ENCODE results near the gene TREML2. TPM values are rescaled to one million over a fixed set of nuclear protein-coding genes. Genes with fewer than 3 reads are reported as not detected.

The TREML2 gene
- total RNA-seq, 5 donors from 2014 or later (not counting 1 experiment from before 2014, with no cell fraction given) = 1.2 to 5.8 (median 3.7) TPM

DNA sequence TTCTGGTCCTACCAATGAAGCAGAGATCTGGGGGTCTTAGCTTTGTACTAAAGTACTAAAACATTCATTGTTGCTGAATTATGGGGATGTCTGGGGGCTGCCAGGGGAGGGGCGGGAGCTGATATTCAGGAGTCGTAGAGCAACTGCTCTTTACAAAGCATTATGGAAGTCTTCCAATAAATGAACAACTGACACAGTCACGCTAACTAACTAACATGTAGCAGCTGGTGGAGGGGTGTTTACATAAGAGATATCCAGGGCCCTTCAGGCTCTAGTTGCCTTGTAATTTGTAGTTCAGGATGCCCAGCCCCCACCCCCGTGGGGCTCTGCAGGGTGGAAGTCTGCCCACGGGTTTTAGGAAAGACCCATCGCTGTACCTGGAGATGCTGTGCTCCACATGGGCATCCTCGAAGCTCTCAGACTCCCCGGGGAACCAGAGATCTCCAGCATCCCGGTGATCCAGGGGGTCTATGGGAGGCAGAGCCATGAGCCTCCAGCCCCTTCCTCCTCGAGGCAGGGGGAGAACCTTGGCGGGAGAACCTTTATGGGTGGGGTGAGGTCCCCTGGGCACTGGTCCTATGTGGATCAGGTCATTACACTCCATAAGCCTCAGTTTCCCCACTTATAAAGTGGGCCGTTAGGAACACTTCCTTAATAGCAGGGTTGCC is 41.4 kb downstream of the TREML2 start:
- ChIA-PET POLR2A (no interaction called here), CTCF (interaction anchor here in 1 of 2 donors (0.7 kb wide), 1 partner anchor 833 kb away, joined by 4 read pairs; no protein-coding TSS in a partner anchor)
- Histone ChIP-seq H3K27ac (ENCODE audit: low read length) (no peak overlapping the region), H3K4me3 (ENCODE audit: control insufficient read depth in 1 of 2, extremely low read depth in 1 of 2, low read length in 1 of 2) (no peak overlapping the region), H3K36me3 (ENCODE audit: control insufficient read depth in 2 of 2, extremely low read depth in 1 of 2, insufficient read depth in 1 of 2, low read length in 1 of 2) (no peaks in the 10 kb centered on the region), H3K4me1 (ENCODE audit: control insufficient read depth in 1 of 2, extremely low read depth in 1 of 2, insufficient read depth in 2 of 2, low read length in 2 of 2) (no peaks in the 10 kb centered on the region), H3K27me3 (replicated peaks in 1 of 2; ENCODE audit: control insufficient read depth in 2 of 2, extremely low read depth in 1 of 2, insufficient read depth in 2 of 2, low read length in 1 of 2) (peaks cover 0 to 25% of the 10 kb centered on the region in 2 experiments), H3K9me3 (no peaks in the 10 kb centered on the region)
- Mint-ChIP-seq H3K36me3 (no peaks in the 10 kb centered on the region), H3K27ac (no peak overlapping the region), H3K4me3 (no peak overlapping the region), H3K27me3 (peaks cover 0 to 9% of the 10 kb centered on the region in 2 donors), H3K4me1 (no peaks in the 10 kb centered on the region), H3K9me3 (no peaks in the 10 kb centered on the region)
- WGBS (ENCODE audit: insufficient coverage) = 88% methylated on average over 5 of the region's 12 CpGs
- no peak for DNase-seq
- no peak for ATAC-seq (replicated peaks in 1 of 4)

DNA sequence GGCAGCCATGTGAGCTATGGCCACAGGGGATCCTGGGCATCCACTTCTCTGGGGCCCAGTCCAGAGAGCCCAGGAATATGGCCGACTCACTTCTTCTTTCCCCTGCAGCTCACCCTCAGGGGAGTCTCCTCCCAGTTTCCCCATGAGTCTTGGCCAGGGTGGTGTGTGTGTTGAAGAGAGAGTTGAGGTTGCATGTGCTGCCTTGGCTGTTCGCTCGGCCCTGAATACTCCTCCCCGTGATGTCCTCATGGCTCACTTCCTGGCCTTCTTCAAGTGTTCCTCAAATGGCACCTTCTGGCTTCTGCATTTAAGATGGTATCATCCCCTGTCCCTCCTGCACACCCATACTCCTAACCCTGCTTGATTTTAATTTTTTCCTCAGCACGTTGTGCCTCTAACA is 43.6 kb downstream of the TREML2 start:
- DNase-seq (no peak), ATAC-seq (replicated peaks in 1 of 4) (no peak)
- 88% methylated on average over 3 of the region's 5 CpGs for WGBS (ENCODE audit: insufficient coverage)
- no peaks in the 10 kb centered on the region for H3K36me3 ChIP-seq (ENCODE audit: control insufficient read depth in 2 of 2, extremely low read depth in 1 of 2, insufficient read depth in 1 of 2, low read length in 1 of 2)
- H3K27me3 ChIP-seq (replicated peaks in 1 of 2; ENCODE audit: control insufficient read depth in 2 of 2, extremely low read depth in 1 of 2, insufficient read depth in 2 of 2, low read length in 1 of 2) = peaks cover 0 to 23% of the 10 kb centered on the region in 2 experiments
- Mint-ChIP-seq H3K27me3 (peaks cover 0 to 9% of the 10 kb centered on the region in 2 donors), H3K36me3 (no peaks in the 10 kb centered on the region), H3K9me3 (no peaks in the 10 kb centered on the region), H3K27ac (no peak overlapping the region), H3K4me1 (peaks cover 0 to 3% (median 0%) of the 10 kb centered on the region in 3 donors), H3K4me3 (no peak overlapping the region)
- H3K4me3 ChIP-seq (ENCODE audit: control insufficient read depth in 1 of 2, extremely low read depth in 1 of 2, low read length in 1 of 2) = no peak overlapping the region
- H3K9me3 ChIP-seq = no peaks in the 10 kb centered on the region
- POLR2A ChIA-PET = no interaction called here
- no peaks in the 10 kb centered on the region for H3K4me1 ChIP-seq (ENCODE audit: control insufficient read depth in 1 of 2, extremely low read depth in 1 of 2, insufficient read depth in 2 of 2, low read length in 2 of 2)
- CTCF ChIA-PET = interaction anchor here in 1 of 2 donors (0.5 kb wide), 1 partner anchor 158 kb away, joined by 4 read pairs; no protein-coding TSS in a partner anchor
- no peak overlapping the region for H3K27ac ChIP-seq (ENCODE audit: low read length)

DNA sequence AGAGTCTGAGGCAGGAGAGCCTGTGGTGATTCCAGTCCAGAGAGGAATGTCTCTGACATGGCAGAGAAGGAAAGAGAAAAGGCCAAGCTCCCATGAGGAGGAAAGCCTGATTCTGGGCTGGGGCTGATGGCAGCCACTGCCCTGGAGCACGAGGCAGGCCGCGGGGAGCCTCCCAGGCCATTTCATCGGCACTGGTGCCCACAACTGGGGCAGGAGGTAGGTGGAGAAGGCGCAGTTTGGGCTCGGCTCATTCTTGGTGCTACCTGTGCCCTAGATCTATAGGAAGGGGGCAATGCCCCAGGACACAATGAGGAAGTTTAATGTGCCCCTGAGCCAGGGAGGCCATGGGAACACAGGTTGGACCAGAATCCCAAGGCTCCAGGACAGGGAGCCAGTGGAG is 44.2 kb downstream of the TREML2 start:
- Histone ChIP-seq H3K27me3 (replicated peaks in 1 of 2; ENCODE audit: control insufficient read depth in 2 of 2, extremely low read depth in 1 of 2, insufficient read depth in 2 of 2, low read length in 1 of 2) (peaks cover 0 to 17% of the 10 kb centered on the region in 2 experiments), H3K36me3 (ENCODE audit: control insufficient read depth in 2 of 2, extremely low read depth in 1 of 2, insufficient read depth in 1 of 2, low read length in 1 of 2) (no peaks in the 10 kb centered on the region), H3K4me3 (ENCODE audit: control insufficient read depth in 1 of 2, extremely low read depth in 1 of 2, low read length in 1 of 2) (no peak overlapping the region), H3K9me3 (no peaks in the 10 kb centered on the region), H3K4me1 (ENCODE audit: control insufficient read depth in 1 of 2, extremely low read depth in 1 of 2, insufficient read depth in 2 of 2, low read length in 2 of 2) (no peaks in the 10 kb centered on the region), H3K27ac (ENCODE audit: low read length) (no peak overlapping the region)
- Mint-ChIP-seq H3K4me3 (no peak overlapping the region), H3K27me3 (peaks cover 0 to 4% of the 10 kb centered on the region in 2 donors), H3K4me1 (peaks cover 0 to 3% (median 0%) of the 10 kb centered on the region in 3 donors), H3K36me3 (no peaks in the 10 kb centered on the region), H3K9me3 (no peaks in the 10 kb centered on the region), H3K27ac (no peak overlapping the region)
- DNase-seq (no peak), ATAC-seq (replicated peaks in 1 of 4) (no peak)
- 83% methylated on average over 6 of the region's 6 CpGs for WGBS (ENCODE audit: insufficient coverage)
- ChIA-PET CTCF (interaction anchor here in 1 of 2 donors (0.5 kb wide), 1 partner anchor 158 kb away, joined by 4 read pairs; no protein-coding TSS in a partner anchor), POLR2A (interaction anchor here in 1 of 2 donors (0.6 kb wide), 1 partner anchor 9 kb away, joined by 3 read pairs; no protein-coding TSS in a partner anchor)

DNA sequence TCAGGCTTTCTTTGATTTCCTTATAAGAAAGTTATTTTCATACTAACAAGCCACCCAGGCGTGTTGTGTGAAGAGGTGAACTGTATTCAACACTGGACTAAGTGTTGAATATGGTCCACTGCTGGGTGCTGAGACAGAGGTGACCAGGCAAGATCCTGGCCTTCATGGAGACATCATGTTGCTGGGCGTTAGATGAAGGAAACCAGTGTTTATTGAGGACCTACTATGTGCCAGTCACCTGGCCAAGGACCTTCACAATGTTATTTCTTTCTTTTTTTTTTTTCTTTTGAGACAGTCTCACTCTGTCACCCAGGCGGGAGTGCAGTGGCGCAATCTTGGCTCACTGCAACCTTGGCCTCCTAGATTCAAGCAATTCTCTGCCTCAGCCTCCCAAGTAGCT is 44.9 kb downstream of the TREML2 start:
- H3K4me3 ChIP-seq (ENCODE audit: control insufficient read depth in 1 of 2, extremely low read depth in 1 of 2, low read length in 1 of 2) = no peak overlapping the region
- H3K27ac Mint-ChIP-seq = no peak overlapping the region
- H3K36me3 Mint-ChIP-seq = no peaks in the 10 kb centered on the region

DNA sequence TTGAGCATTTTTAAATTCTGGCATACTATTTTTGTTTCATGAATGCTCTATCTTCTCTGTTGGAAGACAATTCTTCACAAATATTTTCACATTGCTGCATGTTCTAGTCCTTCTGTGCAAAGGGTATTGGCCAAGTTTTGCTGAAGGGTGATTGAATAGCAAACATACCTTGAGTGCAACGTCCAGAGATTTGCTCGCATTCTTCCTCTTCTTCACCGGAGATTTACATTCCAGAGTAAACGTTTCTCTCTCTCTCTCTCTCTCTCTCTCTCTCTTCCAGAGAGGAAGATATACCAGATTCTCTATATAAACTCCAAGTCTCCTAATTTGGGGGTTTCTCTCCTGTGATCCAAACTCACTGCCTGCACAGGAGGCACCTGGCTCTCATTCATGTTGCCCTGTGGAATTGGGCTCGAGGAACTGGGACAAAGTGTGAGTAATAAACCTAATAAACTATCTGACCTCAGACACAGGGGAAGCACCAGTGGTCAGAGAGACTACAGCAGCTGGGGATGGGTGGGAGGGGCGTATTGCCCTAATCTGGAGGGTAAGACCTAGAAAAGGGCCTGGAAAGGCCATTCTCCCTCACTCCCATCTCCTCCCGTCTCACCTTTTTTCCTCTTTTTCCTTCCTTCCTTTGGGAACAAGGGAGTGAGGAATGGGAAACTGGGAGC is 45.7 kb downstream of the TREML2 start:
- Mint-ChIP-seq H3K4me1 (peaks cover 0 to 3% (median 0%) of the 10 kb centered on the region in 3 donors), H3K36me3 (no peaks in the 10 kb centered on the region), H3K4me3 (no peak overlapping the region), H3K27ac (no peak overlapping the region), H3K27me3 (peaks cover 0 to 3% of the 10 kb centered on the region in 2 donors), H3K9me3 (no peaks in the 10 kb centered on the region)
- DNase-seq (no peak), ATAC-seq (replicated peaks in 1 of 4) (no peak)
- no peaks in the 10 kb centered on the region for H3K4me1 ChIP-seq (ENCODE audit: control insufficient read depth in 1 of 2, extremely low read depth in 1 of 2, insufficient read depth in 2 of 2, low read length in 2 of 2)
- H3K9me3 ChIP-seq = no peaks in the 10 kb centered on the region
- WGBS (ENCODE audit: insufficient coverage) = no CpG with 5 or more reads among the region's 7 CpGs
- peaks cover 0 to 16% of the 10 kb centered on the region in 2 experiments for H3K27me3 ChIP-seq (replicated peaks in 1 of 2; ENCODE audit: control insufficient read depth in 2 of 2, extremely low read depth in 1 of 2, insufficient read depth in 2 of 2, low read length in 1 of 2)
- POLR2A ChIA-PET = no interaction called here
- no peak overlapping the region for H3K27ac ChIP-seq (ENCODE audit: low read length)
- H3K36me3 ChIP-seq (ENCODE audit: control insufficient read depth in 2 of 2, extremely low read depth in 1 of 2, insufficient read depth in 1 of 2, low read length in 1 of 2) = no peaks in the 10 kb centered on the region
- CTCF ChIA-PET = no interaction called here
- no peak overlapping the region for H3K4me3 ChIP-seq (ENCODE audit: control insufficient read depth in 1 of 2, extremely low read depth in 1 of 2, low read length in 1 of 2)

More for the DNA sequence above, 44.9 kb downstream of the TREML2 start:
- 95% methylated on average over 2 of the region's 4 CpGs for WGBS (ENCODE audit: insufficient coverage)
- Mint-ChIP-seq H3K4me1 (peaks cover 0 to 3% (median 0%) of the 10 kb centered on the region in 3 donors), H3K4me3 (no peak overlapping the region), H3K9me3 (no peaks in the 10 kb centered on the region), H3K27me3 (peaks cover 0 to 3% of the 10 kb centered on the region in 2 donors)
- CTCF ChIA-PET = no interaction called here
- DNase-seq (no peak), ATAC-seq (replicated peaks in 1 of 4) (no peak)
- POLR2A ChIA-PET = no interaction called here
- Histone ChIP-seq H3K27me3 (replicated peaks in 1 of 2; ENCODE audit: control insufficient read depth in 2 of 2, extremely low read depth in 1 of 2, insufficient read depth in 2 of 2, low read length in 1 of 2) (peaks cover 0 to 16% of the 10 kb centered on the region in 2 experiments), H3K9me3 (no peaks in the 10 kb centered on the region), H3K4me1 (ENCODE audit: control insufficient read depth in 1 of 2, extremely low read depth in 1 of 2, insufficient read depth in 2 of 2, low read length in 2 of 2) (no peaks in the 10 kb centered on the region), H3K27ac (ENCODE audit: low read length) (no peak overlapping the region), H3K36me3 (ENCODE audit: control insufficient read depth in 2 of 2, extremely low read depth in 1 of 2, insufficient read depth in 1 of 2, low read length in 1 of 2) (no peaks in the 10 kb centered on the region)

DNA sequence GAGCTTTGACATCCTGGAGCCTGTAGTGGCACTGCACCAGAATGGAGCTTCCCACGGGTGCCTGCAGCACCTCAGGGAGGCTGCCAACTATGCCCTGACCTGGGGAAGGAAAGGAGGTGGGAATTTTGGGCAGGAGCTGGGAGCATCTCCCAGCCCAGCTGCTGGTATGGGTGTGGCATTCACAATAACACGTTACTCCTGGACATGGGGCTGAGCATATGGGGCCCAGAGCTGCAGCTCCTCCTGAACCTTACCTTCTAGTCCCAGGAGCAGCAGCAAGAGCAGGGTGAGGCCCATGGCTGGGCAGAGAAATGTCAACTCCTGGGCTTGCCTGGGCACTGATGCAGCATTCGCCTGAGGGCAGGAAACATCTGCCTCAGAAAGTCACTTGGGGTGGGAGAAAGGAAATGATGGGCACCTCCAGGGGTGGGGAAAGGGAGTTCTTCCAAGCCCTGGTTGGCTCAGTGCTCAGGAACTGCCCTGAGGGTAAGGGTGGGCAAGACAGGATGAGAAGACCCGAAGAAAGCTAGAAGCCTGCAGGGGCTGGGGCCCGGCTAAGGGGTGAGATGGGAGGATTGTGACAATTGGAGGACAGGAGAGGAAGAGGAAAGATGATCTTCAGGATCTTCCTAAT is 46.8 kb downstream of the TREML2 start, which contains the start of gene TREML1:
TREML1 (minus strand) TSS at position 356 of the 634 bp plus-strand sequence; CDS start at position 297, 59 bp downstream.
- Mint-ChIP-seq H3K9me3 (no peaks in the 10 kb centered on the region), H3K36me3 (peaks cover under 1% of the 10 kb centered on the region), H3K4me3 (no peak within 1 kb of the TSS), H3K27me3 (peaks cover 0 to 3% of the 10 kb centered on the region in 2 donors), H3K4me1 (peaks cover 0 to 3% (median 0%) of the 10 kb centered on the region in 3 donors), H3K27ac (no peak within 1 kb of the TSS)
- DNase-seq (no peak), ATAC-seq (replicated peaks in 1 of 4) (no peak)
- H3K9me3 ChIP-seq = no peaks in the 10 kb centered on the region
- 43% methylated on average over 2 of the region's 5 CpGs for WGBS (ENCODE audit: insufficient coverage)
- H3K27me3 ChIP-seq (replicated peaks in 1 of 2; ENCODE audit: control insufficient read depth in 2 of 2, extremely low read depth in 1 of 2, insufficient read depth in 2 of 2, low read length in 1 of 2) = peaks cover 0 to 9% of the 10 kb centered on the region in 2 experiments
- ChIA-PET POLR2A (no interaction called here), CTCF (no interaction called here)
- no peak within 1 kb of the TSS for H3K27ac ChIP-seq (ENCODE audit: low read length)
- no peak within 1 kb of the TSS for H3K4me3 ChIP-seq (ENCODE audit: control insufficient read depth in 1 of 2, extremely low read depth in 1 of 2, low read length in 1 of 2)
- no peaks in the 10 kb centered on the region for H3K4me1 ChIP-seq (ENCODE audit: control insufficient read depth in 1 of 2, extremely low read depth in 1 of 2, insufficient read depth in 2 of 2, low read length in 2 of 2)
- no peaks in the 10 kb centered on the region for H3K36me3 ChIP-seq (ENCODE audit: control insufficient read depth in 2 of 2, extremely low read depth in 1 of 2, insufficient read depth in 1 of 2, low read length in 1 of 2)

Measured in T-cell (primary cell).